ENCODE measurements around the gene LAMA4. TPM values are rescaled to one million over a fixed set of nuclear protein-coding genes. Genes with fewer than 3 reads are reported as not detected.

Gene LAMA4
- total and polyA plus RNA-seq, 2 of the 13 experiments (the other 11 are each of a cell fraction or from before 2014, with no cell fraction given) = not detected

- no peak for TF ChIP-seq SNAPC4 (CRISPR knock-in tag; IDR thresholded peaks at IDR 0.05)
Measured at GRCh38 chr6:112258642-112259336, 4.4 kb upstream of the LAMA4 start (continued).

GRCh38 chr6:112257178-112257855 lies 3.0 kb upstream of the LAMA4 start:
- CTCF ChIA-PET (ENCODE audit: low intra/inter-chr PET ratio, low total read pairs) = no interaction called here
- no peak for FAIRE-seq
- in situ Hi-C loops (cut with HindIII; ENCODE audit: extremely low pct_ligation_motif_present, low pct_unique_long_range_greater_than_20kb) = no loop called here

More at GRCh38 chr6:112257178-112257855, 3.0 kb upstream of the LAMA4 start:
- Histone ChIP-seq H3K27me3 (ENCODE audit: control insufficient read depth in 1 of 2, insufficient read depth in 2 of 2, low read length in 2 of 2) (peaks cover 4 to 29% of the 10 kb centered on the region in 2 experiments; a peak in 4 of 5 replicates), H3K36me3 (replicated peaks in 1 of 2; ENCODE audit: control insufficient read depth in 1 of 2, insufficient read depth in 2 of 2, low read length in 2 of 2) (no peaks in the 10 kb centered on the region), H3K79me2 (ENCODE audit: insufficient read depth, low read length) (no peaks in the 10 kb centered on the region), H3K4me1 (ENCODE audit: insufficient read depth, low read length) (no peaks in the 10 kb centered on the region), H3K4me3 (replicated peaks in 1 of 3; ENCODE audit: insufficient read depth in 1 of 3, low read depth in 2 of 3, low read length in 3 of 3) (no peak overlapping the region), H3K9ac (ENCODE audit: insufficient read depth, low read depth, low read length) (no peak overlapping the region), H3K4me2 (ENCODE audit: low read depth, low read length) (no peak overlapping the region), H2AFZ (ENCODE audit: low read length) (no peak overlapping the region), H3K27ac (ENCODE audit: extremely low read length, insufficient read depth, low read length) (no peak overlapping the region), H3K9me3 (ENCODE audit: low read length) (no peaks in the 10 kb centered on the region), H4K20me1 (ENCODE audit: insufficient read depth, low read length) (no peaks in the 10 kb centered on the region)
- no peak for TF ChIP-seq ZNF431 (CRISPR knock-in tag; IDR thresholded peaks at IDR 0.05; ENCODE audit: borderline replicate concordance, low read depth)
- no peak for TF ChIP-seq ARID3A (IDR thresholded peaks at IDR 0.05; ENCODE audit: low read depth, low read length)
- no peak for TF ChIP-seq PTBP1 (IDR thresholded peaks at IDR 0.05; ENCODE audit: low read depth, low read length, poor library complexity, severe bottlenecking)
- TF ChIP-seq ZNF615 (CRISPR knock-in tag; IDR thresholded peaks at IDR 0.05; ENCODE audit: borderline replicate concordance) = no peak
- no peak for TF ChIP-seq SAP130 (CRISPR knock-in tag; IDR thresholded peaks at IDR 0.05; ENCODE audit: low read depth)
- TF ChIP-seq ZNF569 (CRISPR knock-in tag; IDR thresholded peaks at IDR 0.05; ENCODE audit: borderline replicate concordance) = no peak
- no peak for TF ChIP-seq PBX2 (CRISPR knock-in tag; IDR thresholded peaks at IDR 0.05)
- no peak for TF ChIP-seq CREB1 (IDR thresholded peaks at IDR 0.05)
- TF ChIP-seq CREB1 (CRISPR knock-in tag; IDR thresholded peaks at IDR 0.05) = no peak
- no peak for TF ChIP-seq KAT2B (IDR thresholded peaks at IDR 0.05; ENCODE audit: borderline replicate concordance, low read depth, low read length)
- TF ChIP-seq SMC3 (IDR thresholded peaks at IDR 0.05; ENCODE audit: low read length) = no peak
- DNase-seq (ENCODE audit: low spot score) = no peak
- 20% methylated on average over 7 of the region's 7 CpGs for WGBS (ENCODE audit: low lambda C conversion rate)
- intact Hi-C loops (cut with micrococcal nuclease; ENCODE audit: unreplicated experiment) = no loop called here
- POLR2A ChIA-PET = no interaction called here
- BruUV-seq (replicated peaks) = no TSS peak
- ATAC-seq = no peak
